Measurements from ENCODE around the gene DUSP23.
A peak's percentile ranks its signal among the peaks of the same experiment; 100 is the strongest.

DUSP23 gene

DNA sequence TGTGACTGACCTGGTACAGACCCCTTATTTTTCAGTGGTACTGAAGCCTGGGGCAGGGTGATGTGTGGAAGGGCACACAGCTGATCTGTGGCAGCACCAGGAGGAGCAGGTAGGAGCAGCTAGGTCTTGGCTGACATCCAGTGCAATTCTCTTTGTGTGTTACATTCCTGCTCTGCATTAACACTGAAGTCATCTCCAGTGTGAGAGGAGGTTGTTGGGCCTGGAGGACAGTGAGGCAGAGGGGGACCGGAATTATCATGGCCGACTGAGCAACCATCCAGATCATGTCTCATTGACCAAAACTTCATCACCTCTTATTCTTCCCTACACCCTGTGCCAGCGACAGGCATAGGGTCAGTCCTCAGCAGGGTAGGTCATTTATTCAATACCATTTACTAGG is 47.4 kb downstream of the DUSP23 start:
- TF ChIP-seq CTCF (IDR thresholded peaks at IDR 0.05; ENCODE audit: low read depth, low read length): no peak
- DNase-seq (ENCODE audit: extremely low read depth, low read depth): no peak

DNA sequence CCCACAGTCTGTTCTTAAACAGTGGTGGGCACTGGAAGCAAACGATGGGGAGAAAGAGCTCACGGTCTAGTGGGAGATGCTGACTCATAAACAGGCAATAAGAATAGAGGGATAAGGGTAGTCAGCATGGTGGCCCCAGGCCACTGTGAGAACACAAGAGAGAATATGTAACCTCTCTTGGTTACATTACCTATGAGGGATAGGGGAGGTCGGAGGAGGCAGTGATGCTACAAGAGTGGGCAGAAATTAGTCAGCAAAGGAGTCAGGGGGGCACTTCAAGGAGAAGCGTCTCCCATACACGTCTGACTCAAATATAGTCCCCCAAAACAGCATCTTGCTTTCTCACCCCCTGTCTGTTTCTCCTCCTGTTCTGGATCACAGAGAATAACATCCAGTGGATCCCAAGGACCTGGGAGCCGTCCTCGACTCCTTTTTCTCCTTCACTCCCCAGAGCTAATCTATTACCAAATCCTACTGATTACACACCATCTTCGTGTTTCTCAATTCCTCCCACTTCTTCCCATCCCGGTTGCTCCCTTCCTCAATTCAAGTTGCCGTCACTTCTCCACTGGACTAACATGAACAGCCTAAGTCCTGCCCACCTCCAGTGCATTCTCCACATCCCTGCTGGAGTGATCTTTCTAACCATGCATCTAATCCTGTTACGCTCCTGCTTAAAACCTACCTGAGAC is 48.0 kb downstream of the DUSP23 start:
- TF ChIP-seq CTCF (IDR thresholded peaks at IDR 0.05; ENCODE audit: low read depth, low read length): no peak
- DNase-seq (ENCODE audit: extremely low read depth, low read depth): no peak

DNA sequence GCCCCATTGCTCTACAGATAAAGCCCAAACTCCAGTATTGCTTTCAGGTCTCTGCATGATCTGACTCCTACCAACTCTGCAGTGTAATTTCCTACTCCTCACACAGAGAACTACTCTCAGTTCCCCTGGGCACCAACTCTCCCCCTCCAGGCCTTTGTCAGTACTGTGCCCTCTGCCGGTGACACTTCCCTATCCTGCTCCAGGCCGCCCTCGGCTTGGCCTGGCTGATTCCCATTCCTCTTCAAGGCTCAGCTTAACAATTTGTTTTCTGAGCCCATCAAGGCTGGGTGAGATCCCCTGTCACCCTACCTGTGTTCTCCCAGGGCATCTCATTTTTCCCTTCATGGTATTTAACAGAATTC is 48.5 kb downstream of the DUSP23 start:
- no peak for TF ChIP-seq CTCF (IDR thresholded peaks at IDR 0.05; ENCODE audit: low read depth, low read length)
- no peak for DNase-seq (ENCODE audit: extremely low read depth, low read depth)

DNA sequence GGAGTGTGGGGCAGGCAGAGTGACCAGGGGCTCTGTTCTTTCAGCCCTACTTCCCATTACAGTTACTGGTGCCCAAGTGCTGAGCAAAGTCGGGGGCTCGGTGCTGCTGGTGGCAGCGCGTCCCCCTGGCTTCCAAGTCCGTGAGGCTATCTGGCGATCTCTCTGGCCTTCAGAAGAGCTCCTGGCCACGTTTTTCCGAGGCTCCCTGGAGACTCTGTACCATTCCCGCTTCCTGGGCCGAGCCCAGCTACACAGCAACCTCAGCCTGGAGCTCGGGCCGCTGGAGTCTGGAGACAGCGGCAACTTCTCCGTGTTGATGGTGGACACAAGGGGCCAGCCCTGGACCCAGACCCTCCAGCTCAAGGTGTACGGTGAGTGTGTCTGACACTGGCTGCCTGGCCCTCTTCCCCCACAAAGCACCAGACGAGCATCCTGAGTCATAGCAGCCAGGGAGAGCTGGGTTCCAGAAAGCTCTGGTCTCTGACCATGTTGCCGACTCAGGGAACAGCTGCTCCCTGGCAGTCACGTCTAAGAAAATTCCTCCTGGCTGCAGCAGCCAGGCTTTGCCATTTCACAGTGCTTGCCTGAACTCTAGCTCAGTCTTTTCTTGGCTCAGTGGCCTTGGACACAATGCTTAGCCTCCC is 49.2 kb downstream of the DUSP23 start:
- peak; percentile 4 for DNase-seq (ENCODE audit: extremely low read depth, low read depth)
- TF ChIP-seq CTCF (IDR thresholded peaks at IDR 0.05; ENCODE audit: low read depth, low read length): no peak

- no peak for TF ChIP-seq CTCF (IDR thresholded peaks at IDR 0.05; ENCODE audit: low read depth, low read length)
- DNase-seq (ENCODE audit: extremely low read depth, low read depth): no peak
Observed at GRCh38 chr1:159830722-159831121, 50.0 kb downstream of the DUSP23 start.

DNA sequence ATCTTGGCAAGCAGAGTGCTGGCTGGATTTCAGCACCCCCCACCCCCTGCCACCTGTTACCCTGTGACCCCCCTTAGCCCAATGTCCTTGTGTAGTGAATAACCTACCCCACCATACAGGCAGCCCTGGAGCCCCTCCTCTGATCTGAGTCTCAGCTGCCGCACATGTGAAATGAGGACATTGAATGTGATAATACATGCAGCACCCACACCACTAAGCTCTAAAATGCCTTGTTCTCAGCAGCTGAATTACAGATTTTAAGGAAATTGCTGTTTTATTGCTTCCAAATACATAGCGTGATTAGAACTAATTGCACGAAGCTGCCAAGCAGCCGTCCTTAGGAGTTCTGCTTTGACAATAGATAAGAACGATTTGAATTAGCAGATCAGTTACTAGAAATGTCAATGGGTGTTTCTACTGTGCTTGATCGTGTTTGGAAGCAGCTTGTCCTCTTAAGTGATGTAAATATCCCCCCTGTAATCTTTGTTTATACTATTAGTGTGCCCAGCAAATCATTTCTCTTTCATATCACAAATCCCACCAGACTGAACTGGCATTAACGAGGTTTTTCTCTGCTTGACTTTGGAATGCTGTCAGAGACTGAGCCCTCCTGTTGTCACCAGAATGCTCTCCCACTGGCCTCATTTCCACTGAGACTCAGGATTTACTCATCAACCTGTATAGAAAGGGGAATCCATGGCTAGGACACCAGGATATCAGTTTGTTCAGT is 50.8 kb downstream of the DUSP23 start:
- no peak for DNase-seq (ENCODE audit: extremely low read depth, low read depth)
- TF ChIP-seq CTCF (IDR thresholded peaks at IDR 0.05; ENCODE audit: low read depth, low read length): no peak

All from AG09319 (cell line).